HepG2 (cell line): ENCODE measurements around the gene SNX15. TPM values are rescaled to one million over a fixed set of nuclear protein-coding genes. Genes with fewer than 3 reads are reported as not detected.

Experiments
- AKAP8 ChIP-seq: sonication (generic); formaldehyde crosslinking; IDR thresholded peaks from 2 replicates; pipeline ENCODE4 v1.5.1; 2020; ENCODE audit warnings: mild to moderate bottlenecking, missing genetic modification reagents
- BATF2 ChIP-seq: sonication (generic); formaldehyde crosslinking; IDR thresholded peaks from 2 replicates; pipeline ENCODE4 v1.8.0; 2022; ENCODE audit warnings: mild to moderate bottlenecking, missing genetic modification reagents, moderate library complexity
- CEBPB ChIP-seq: IDR thresholded peaks from 2 replicates; pipeline ENCODE4 v1.6.1; 2011; ENCODE audit warnings: low read depth, low read length, improper control_type of control experiment, borderline replicate concordance
- FOXP1 ChIP-seq, 2 experiments: fragments of 450-650 bp in 1 of 2; IDR thresholded peaks; 2 replicates each; pipeline ENCODE4 v1.6.1; 2017 to 2018; ENCODE audit warnings: antibody characterized with exemption in 1 of 2
- HOXA3 ChIP-seq: sonication (generic); formaldehyde crosslinking; IDR thresholded peaks from 2 replicates; pipeline ENCODE4 v1.5.0; 2020; ENCODE audit warnings: missing genetic modification reagents
- IRF2 ChIP-seq: IDR thresholded peaks from 2 replicates; pipeline ENCODE4 v1.6.1; 2018; ENCODE audit warnings: missing genetic modification reagents, missing compliant biosample characterization
- KDM4B ChIP-seq: sonication (generic); formaldehyde crosslinking; IDR thresholded peaks from 2 replicates; pipeline ENCODE4 v1.4.0; 2020; ENCODE audit warnings: missing genetic modification reagents
- KDM5B ChIP-seq: sonication (generic); formaldehyde crosslinking; IDR thresholded peaks from 2 replicates; pipeline ENCODE4 v1.4.0; 2020; ENCODE audit warnings: missing genetic modification reagents, mild to moderate bottlenecking, borderline replicate concordance
- MIER2 ChIP-seq: IDR thresholded peaks from 2 replicates; pipeline ENCODE4 v1.6.1; 2016; ENCODE audit warnings: missing biosample characterization, missing genetic modification reagents
- MYC ChIP-seq: sonication (generic); formaldehyde crosslinking; IDR thresholded peaks from 2 replicates; pipeline ENCODE4 v1.9.0; 2021; ENCODE audit warnings: missing genetic modification reagents, borderline replicate concordance
- PATZ1 ChIP-seq: sonication (generic); formaldehyde crosslinking; IDR thresholded peaks from 2 replicates; pipeline ENCODE4 v1.4.0; 2020; ENCODE audit warnings: missing genetic modification reagents
- RAD21 ChIP-seq: fragments of 450-650 bp; formaldehyde crosslinking; IDR thresholded peaks from 2 replicates; pipeline ENCODE4 v1.5.0; 2020; ENCODE audit warnings: mild to moderate bottlenecking
- SAFB2 ChIP-seq: sonication (generic); formaldehyde crosslinking; IDR thresholded peaks from 2 replicates; pipeline ENCODE4 v1.5.1; 2020; ENCODE audit warnings: missing genetic modification reagents, low read depth, mild to moderate bottlenecking, borderline replicate concordance
- SMYD3 ChIP-seq: sonication (generic); formaldehyde crosslinking; IDR thresholded peaks from 2 replicates; pipeline ENCODE4 v1.8.1; 2023; ENCODE audit warnings: mild to moderate bottlenecking, missing genetic modification reagents
- SRSF9 ChIP-seq: fragments of 200-400 bp; formaldehyde crosslinking; IDR thresholded peaks from 2 replicates; pipeline ENCODE4 v1.6.1; 2018; ENCODE audit warnings: borderline replicate concordance, mild to moderate bottlenecking, low read depth, low read length; ENCODE audit not compliant: insufficient read depth, poor library complexity, severe bottlenecking
- STAG1 ChIP-seq: sonication (generic); formaldehyde crosslinking; IDR thresholded peaks from 2 replicates; pipeline ENCODE4 v1.4.0; 2020; ENCODE audit warnings: missing genetic modification reagents
- UBTF ChIP-seq: sonication (generic); formaldehyde crosslinking; IDR thresholded peaks from 2 replicates; pipeline ENCODE4 v1.4.0; 2020; ENCODE audit warnings: mild to moderate bottlenecking, missing genetic modification reagents
- ZNF253 ChIP-seq: sonication (generic); formaldehyde crosslinking; IDR thresholded peaks from 2 replicates; pipeline ENCODE4 v1.8.0; 2022; ENCODE audit warnings: mild to moderate bottlenecking, missing genetic modification reagents, borderline replicate concordance
- ZNF282 ChIP-seq: fragments of 450-650 bp; IDR thresholded peaks from 2 replicates; pipeline ENCODE4 v1.6.1; 2018; ENCODE audit not compliant: partially characterized antibody
- ZNF501 ChIP-seq: sonication (generic); formaldehyde crosslinking; IDR thresholded peaks from 2 replicates; pipeline ENCODE4 v1.5.1; 2020; ENCODE audit warnings: mild to moderate bottlenecking, moderate library complexity, missing genetic modification reagents
- ZNF513 ChIP-seq: sonication (generic); formaldehyde crosslinking; conservative IDR thresholded peaks from 2 replicates; pipeline ENCODE4 v1.5.0; 2020; ENCODE audit warnings: missing genetic modification reagents
- ZNF691 ChIP-seq: sonication (generic); formaldehyde crosslinking; IDR thresholded peaks from 2 replicates; pipeline ENCODE4 v1.4.0; 2020; ENCODE audit warnings: missing genetic modification reagents, low read depth, mild to moderate bottlenecking, borderline replicate concordance
- polyA plus RNA-seq, 8 experiments: library from polyadenylated mRNA; depleted of rRNA in 3 of 8; stranded (reverse) in 7 of 8; unstranded in 1 of 8; fragments of >200 nt; fragmentation: Illumina TruSeq in 4 of 8; extraction: Trizol in 4 of 8; gene quantifications; 2 replicates each; pipeline versions ENCODE4 v1.2.1 to v1.2.3, GENCODE V29; 2011 to 2016; ENCODE audit warnings: low read depth in 4 of 8, missing spikeins in 1 of 8, mixed read lengths in 1 of 8; ENCODE audit not compliant: insufficient read depth in 1 of 8
- total RNA-seq, 5 experiments: library from RNA; depleted of rRNA; stranded (reverse); fragments of >200 nt; fragmentation: Illumina TruSeq; extraction: Trizol; gene quantifications; 2 replicates each; pipeline ENCODE4 v1.2.3, GENCODE V29; 2016; ENCODE audit warnings: low read depth in 1 of 5

SNX15 gene
- total and polyA plus RNA-seq, 2 of the 13 experiments (the other 11 are each of a cell fraction or from before 2014, with no cell fraction given) = 19.1 to 22.6 TPM

- no peak for TF ChIP-seq ZNF691
- TF ChIP-seq KDM5B = no peak
- no peak for TF ChIP-seq FOXP1 (IDR thresholded peaks at IDR 0.05)
- no peak for TF ChIP-seq FOXP1 (CRISPR knock-in tag; IDR thresholded peaks at IDR 0.05)
- peak; percentile 70 for TF ChIP-seq STAG1
- no peak for TF ChIP-seq ZNF253 (CRISPR knock-in tag)
- no peak for TF ChIP-seq KDM4B
- TF ChIP-seq SRSF9 = no peak
- TF ChIP-seq SMYD3 (CRISPR knock-in tag) = no peak
- TF ChIP-seq ZNF513 (CRISPR knock-in tag) = no peak
- peak; percentile 65 for TF ChIP-seq RAD21
- peak; percentile 15; the same call in 1 of the 2 replicates for TF ChIP-seq ZNF501 (CRISPR knock-in tag)
- no peak for TF ChIP-seq AKAP8 (CRISPR knock-in tag)
- TF ChIP-seq HOXA3 (CRISPR knock-in tag) = peak; percentile 37; the same call in 1 of the 2 replicates
- TF ChIP-seq UBTF (CRISPR knock-in tag) = no peak
- TF ChIP-seq BATF2 (CRISPR knock-in tag) = no peak
- TF ChIP-seq SAFB2 (CRISPR knock-in tag) = no peak
- no peak for TF ChIP-seq IRF2 (CRISPR knock-in tag)
- peak; percentile 17; the same call in 1 of the 2 replicates for TF ChIP-seq MYC
- no peak for TF ChIP-seq ZNF282
- no peak for TF ChIP-seq CEBPB
- TF ChIP-seq PATZ1 (CRISPR knock-in tag) = no peak
- TF ChIP-seq MIER2 = no peak
Measured at GRCh38 chr11:65060913-65061408, 33.7 kb downstream of the SNX15 start (continued).
